ENCODE measurements around the gene SMIM29.

SMIM29 gene

GRCh38 chr6:34240329-34241248 is 8.2 kb downstream of the SMIM29 start:
- no peak for DNase-seq (ENCODE audit: low read depth in 3 of 3)

GRCh38 chr6:34239893-34240292 is 8.9 kb downstream of the SMIM29 start:
- no peak for DNase-seq (ENCODE audit: low read depth in 3 of 3)

GRCh38 chr6:34239500-34239825 is 9.3 kb downstream of the SMIM29 start:
- DNase-seq (ENCODE audit: low read depth in 3 of 3) = no peak

- DNase-seq (ENCODE audit: low read depth in 3 of 3) = no peak
Measured at GRCh38 chr6:34238585-34239499, 10.0 kb downstream of the SMIM29 start.

GRCh38 chr6:34237722-34238584 is 10.9 kb downstream of the SMIM29 start:
- DNase-seq (ENCODE audit: low read depth in 3 of 3) = peak in 1 of 3 donors; percentile 69

- DNase-seq (ENCODE audit: low read depth in 3 of 3) = no peak
Measured at GRCh38 chr6:34237316-34237721, 11.5 kb downstream of the SMIM29 start.

- peak; percentile 80 to 89 (median 84) for DNase-seq (ENCODE audit: low read depth in 3 of 3)
Measured at GRCh38 chr6:34236443-34237315, 12.1 kb downstream of the SMIM29 start, which contains the start of gene HMGA1. HMGA1 (plus strand) TSS chr6:34236873; CDS start chr6:34240781, 3,908 bp downstream.

- no peak for DNase-seq (ENCODE audit: low read depth in 3 of 3)
Measured at GRCh38 chr6:34236131-34236442, 12.7 kb downstream of the SMIM29 start.

- DNase-seq (ENCODE audit: low read depth in 3 of 3) = peak in 1 of 3 donors; percentile 60
Measured at GRCh38 chr6:34235307-34236130, 13.3 kb downstream of the SMIM29 start.

GRCh38 chr6:34234667-34235306 is 14.0 kb downstream of the SMIM29 start:
- DNase-seq (ENCODE audit: low read depth in 3 of 3) = no peak

GRCh38 chr6:34233867-34234266 is 14.9 kb downstream of the SMIM29 start:
- no peak for DNase-seq (ENCODE audit: low read depth in 3 of 3)

GRCh38 chr6:34232901-34233300 is 15.9 kb downstream of the SMIM29 start:
- DNase-seq (ENCODE audit: low read depth in 3 of 3) = no peak

- DNase-seq (ENCODE audit: low read depth in 3 of 3) = no peak
Measured at GRCh38 chr6:34231566-34232336, 17.1 kb downstream of the SMIM29 start.

GRCh38 chr6:34230653-34231371 is 18.0 kb downstream of the SMIM29 start:
- DNase-seq (ENCODE audit: low read depth in 3 of 3) = no peak

- DNase-seq (ENCODE audit: low read depth in 3 of 3) = no peak
Measured at GRCh38 chr6:34229877-34230276, 18.9 kb downstream of the SMIM29 start.

GRCh38 chr6:34227761-34228421 is 20.9 kb downstream of the SMIM29 start:
- no peak for DNase-seq (ENCODE audit: low read depth in 3 of 3)

Data from stimulated activated CD4-positive, alpha-beta T cell treated with anti-CD3 and anti-CD28 coated beads, TNF-alpha, amount 100 ng/mL, for 48 hours (primary cell).